Measurements from ENCODE around the gene ICAM4.

- TF ChIP-seq, protein P1, sequence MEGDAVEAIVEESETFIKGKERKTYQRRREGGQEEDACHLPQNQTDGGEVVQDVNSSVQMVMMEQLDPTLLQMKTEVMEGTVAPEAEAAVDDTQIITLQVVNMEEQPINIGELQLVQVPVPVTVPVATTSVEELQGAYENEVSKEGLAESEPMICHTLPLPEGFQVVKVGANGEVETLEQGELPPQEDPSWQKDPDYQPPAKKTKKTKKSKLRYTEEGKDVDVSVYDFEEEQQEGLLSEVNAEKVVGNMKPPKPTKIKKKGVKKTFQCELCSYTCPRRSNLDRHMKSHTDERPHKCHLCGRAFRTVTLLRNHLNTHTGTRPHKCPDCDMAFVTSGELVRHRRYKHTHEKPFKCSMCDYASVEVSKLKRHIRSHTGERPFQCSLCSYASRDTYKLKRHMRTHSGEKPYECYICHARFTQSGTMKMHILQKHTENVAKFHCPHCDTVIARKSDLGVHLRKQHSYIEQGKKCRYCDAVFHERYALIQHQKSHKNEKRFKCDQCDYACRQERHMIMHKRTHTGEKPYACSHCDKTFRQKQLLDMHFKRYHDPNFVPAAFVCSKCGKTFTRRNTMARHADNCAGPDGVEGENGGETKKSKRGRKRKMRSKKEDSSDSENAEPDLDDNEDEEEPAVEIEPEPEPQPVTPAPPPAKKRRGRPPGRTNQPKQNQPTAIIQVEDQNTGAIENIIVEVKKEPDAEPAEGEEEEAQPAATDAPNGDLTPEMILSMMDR (IDR thresholded peaks at IDR 0.05; ENCODE audit: low read length) = no peak
- TF ChIP-seq EZH2 (optimal IDR thresholded peaks at IDR 0.05; ENCODE audit: low read depth, low read length) (no peak), EZH2phosphoT487 (IDR thresholded peaks at IDR 0.05; ENCODE audit: low read length) (no peak)
Observed at GRCh38 chr19:10256970-10257615, 29.7 kb upstream of the ICAM4 start.

Measured in MM.1S (cell line).